ENCODE data around the gene ODAM.
"Not testable (repeated sequence)": the region's sequence is repeated elsewhere in the genome, so short reads cannot be mapped to it uniquely, and the experiment has no call there.

Gene ODAM, protein sequence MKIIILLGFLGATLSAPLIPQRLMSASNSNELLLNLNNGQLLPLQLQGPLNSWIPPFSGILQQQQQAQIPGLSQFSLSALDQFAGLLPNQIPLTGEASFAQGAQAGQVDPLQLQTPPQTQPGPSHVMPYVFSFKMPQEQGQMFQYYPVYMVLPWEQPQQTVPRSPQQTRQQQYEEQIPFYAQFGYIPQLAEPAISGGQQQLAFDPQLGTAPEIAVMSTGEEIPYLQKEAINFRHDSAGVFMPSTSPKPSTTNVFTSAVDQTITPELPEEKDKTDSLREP

DNA sequence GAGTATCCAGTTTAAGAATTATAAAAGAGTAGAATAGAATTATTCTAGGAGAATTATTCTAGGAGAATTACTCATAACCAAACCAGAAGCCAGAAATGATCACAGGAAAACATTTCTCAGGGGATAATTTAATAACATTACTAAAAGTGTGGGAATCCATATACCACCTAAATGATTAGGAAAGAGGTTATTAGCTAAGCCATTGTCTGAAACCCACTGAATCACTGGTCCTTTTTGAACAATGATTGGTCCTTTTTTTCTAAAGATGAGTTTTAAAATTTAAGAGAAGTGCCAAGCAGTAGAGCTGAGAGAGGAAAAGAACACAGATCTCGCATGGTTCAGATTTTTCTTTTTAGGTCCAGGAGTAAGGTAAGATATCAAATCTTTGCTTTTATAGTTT is at the start of gene ODAM:
TSS of gene ODAM (plus strand) at position 301 of the 400 bp plus-strand sequence. CDS start 819 bp downstream, outside the sequence.
- no peak for DNase-seq

DNA sequence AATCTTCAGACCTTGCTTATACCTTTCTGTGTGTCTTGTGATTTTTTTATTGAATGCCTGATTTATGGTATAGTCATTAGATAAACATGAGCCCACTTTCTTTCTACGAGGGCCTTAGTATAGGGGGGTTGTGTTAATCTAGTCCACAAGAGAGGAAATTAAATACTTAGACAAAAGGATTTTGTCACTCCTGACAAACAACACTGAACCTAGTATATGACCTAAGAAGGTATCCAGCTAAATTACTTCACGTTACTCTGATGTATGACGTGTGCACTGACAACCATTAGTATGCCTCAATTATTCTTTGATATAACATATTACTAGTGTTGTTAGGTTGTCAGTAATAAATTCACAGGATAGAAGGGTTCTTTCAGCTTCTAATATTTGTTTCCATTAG is 44.3 kb upstream of the ODAM start:
- no peak for DNase-seq

DNA sequence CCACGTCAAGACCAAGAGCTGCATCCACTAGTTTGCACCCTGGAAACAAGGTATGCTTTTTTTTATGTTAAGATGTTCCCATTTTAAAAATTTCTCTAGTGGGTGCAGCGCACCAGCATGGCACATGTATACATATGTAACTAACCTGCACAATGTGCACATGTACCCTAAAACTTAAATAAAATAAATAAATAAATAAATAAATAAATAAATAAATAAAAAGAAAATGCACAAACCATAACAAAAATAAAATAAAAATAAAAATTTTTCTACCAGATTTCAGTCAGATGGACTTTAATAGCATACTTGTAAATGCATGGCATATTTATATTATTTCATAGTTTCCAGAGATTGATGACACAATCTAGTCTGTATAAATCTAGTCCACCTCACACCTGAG is 43.4 kb upstream of the ODAM start:
- DNase-seq, result no peak

DNA sequence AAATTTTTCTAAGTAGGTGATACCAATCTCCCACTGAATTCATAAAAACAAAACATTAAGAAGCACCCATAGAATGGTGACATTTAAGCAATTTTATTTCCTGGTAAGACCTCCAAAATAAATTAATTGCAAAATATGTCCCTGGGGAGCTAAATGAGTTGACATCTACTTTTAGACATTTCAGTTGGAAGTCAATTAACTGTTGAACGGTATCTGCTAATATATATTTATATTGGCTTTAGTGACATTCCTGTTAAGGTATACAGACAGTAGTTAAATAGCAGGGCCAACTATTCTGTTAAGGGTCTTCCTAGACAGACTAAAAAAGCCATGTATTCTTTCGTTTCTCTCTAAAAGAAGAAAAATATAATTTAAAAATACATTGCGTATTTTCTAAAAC is 41.6 kb upstream of the ODAM start, which contains the start of gene PRR27:
TSS of gene PRR27 (plus strand) at position 301 of the 400 bp plus-strand sequence. CDS start 139 bp downstream, outside the sequence.
- DNase-seq, result no peak

DNA sequence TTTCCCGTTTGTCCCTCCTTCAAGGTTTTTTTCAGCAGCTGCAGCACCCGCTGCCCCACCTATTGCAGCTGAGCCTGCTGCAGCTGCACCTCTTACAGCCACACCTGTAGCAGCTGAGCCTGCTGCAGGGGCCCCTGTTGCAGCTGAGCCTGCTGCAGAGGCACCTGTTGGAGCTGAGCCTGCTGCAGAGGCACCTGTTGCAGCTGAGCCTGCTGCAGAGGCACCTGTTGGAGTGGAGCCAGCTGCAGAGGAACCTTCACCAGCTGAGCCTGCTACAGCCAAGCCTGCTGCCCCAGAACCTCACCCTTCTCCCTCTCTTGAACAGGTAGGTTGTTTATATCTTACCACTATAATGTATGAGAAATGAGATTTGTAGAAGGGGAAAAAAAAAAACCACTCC is 36.9 kb upstream of the ODAM start:
- no peak for DNase-seq

DNA sequence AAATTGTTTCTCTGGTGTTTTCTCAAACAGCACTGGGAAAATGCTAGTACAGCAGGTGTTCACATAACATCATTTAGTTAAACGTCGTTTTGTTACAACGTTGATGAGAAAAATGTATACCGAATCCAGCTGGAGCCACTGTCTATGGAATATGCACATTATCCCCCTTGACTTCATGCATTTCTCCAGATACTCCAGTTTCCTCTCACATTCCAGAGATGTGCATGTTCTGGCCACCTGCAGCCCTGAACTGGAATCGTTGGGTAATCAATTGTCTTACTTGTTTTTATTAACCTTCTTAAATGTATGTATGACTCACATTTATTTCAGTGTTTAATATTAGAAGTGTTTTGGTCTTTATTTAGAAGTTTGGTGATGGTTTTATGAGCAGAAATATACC is 18.4 kb upstream of the ODAM start:
- no peak for DNase-seq

DNA sequence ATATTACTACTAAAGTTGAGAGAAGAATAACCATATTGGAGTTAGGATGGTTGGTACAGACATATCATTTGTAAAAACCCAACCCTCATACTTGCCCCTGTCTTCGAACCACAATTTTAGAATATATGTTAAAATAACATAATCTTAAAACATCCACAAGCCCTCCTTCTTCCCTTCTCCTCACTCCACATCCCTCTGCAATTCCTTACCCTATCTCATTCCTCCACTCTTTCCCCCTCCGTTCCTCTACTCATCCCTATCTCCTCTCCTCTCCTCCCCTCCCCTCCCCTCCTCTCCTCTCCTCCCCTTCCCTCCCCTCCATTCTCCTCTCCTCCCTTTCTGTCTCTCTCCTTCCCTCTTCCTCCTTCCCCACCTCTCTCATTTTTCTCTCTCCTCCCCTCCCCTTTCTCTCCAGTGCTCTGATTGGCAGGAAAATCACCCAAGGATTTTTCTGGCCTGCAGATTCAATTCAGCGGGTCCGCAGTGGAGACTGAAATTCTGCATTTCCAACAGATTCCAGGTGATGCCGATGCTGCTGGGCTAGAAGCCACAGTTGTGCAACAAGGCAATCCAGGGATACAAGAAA is 17.4 kb upstream of the ODAM start:
- no peak for DNase-seq

DNA sequence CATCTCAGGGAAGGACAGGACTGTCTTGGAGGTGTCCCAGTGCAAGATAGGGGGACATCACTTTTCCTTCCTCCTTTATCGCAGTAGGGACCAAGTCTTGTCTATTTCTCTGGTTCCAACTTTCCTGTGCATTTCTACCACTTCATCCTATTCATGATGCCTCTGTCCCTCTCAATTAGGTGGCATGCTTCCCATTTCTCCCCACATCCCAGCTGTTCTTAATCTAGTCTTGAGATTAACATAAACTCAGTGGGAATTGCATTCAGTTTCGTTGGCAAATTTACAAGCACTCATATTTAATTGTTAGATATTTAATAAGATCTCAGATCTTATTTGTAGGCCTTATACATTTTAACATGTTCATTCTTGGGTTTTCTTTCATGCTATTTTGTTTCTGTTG is 15.7 kb upstream of the ODAM start:
- no peak for DNase-seq

DNA sequence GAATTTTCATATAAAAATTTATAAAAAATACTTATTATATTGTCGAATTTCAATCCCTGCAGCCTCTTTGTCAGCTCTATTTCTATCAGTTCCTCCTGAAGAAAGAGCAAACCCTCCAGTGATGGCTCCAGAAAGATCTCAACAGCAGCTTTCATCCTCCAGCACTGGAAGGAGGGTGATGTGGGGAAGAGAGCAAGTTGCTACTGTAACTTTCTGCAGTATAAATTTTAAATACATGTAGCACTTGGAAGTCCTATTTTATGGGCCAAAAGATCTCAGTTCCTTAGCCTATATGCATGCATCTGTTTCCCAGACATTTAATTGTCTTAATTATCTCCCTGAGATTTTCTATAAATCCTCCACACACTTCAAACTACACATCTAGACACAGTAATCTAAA is 13.7 kb upstream of the ODAM start:
- DNase-seq, result no peak

DNA sequence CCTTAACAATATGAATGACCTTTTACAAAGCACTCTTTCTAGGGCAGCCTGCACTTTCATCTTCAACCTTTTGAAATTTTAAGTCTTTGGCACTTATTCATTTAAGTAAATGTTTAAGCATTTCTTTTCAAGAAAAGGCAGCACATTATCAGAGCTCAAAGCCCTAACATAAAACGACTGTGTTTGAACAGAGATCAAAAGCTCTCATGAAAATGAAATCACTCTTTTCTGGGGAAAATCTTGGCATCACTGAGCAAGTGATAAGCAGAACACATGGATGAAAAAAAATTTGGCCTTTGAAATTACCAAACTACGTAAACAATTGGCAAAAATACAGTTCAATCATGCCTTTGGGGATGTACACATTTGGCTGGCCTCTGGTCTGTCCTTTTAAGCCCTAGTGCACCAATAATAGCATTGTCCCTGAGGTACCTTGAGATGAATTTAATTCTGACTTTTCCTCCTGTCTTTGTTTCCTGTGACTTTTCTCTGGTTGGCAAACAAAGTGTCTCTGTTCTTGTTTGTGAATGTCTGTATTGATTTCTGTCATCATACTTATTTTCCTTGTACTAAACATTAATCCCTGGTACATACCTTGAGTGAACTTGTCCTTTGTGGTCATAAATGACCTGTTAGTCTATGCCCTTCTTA is 12.9 kb upstream of the ODAM start:
- no peak for DNase-seq

DNA sequence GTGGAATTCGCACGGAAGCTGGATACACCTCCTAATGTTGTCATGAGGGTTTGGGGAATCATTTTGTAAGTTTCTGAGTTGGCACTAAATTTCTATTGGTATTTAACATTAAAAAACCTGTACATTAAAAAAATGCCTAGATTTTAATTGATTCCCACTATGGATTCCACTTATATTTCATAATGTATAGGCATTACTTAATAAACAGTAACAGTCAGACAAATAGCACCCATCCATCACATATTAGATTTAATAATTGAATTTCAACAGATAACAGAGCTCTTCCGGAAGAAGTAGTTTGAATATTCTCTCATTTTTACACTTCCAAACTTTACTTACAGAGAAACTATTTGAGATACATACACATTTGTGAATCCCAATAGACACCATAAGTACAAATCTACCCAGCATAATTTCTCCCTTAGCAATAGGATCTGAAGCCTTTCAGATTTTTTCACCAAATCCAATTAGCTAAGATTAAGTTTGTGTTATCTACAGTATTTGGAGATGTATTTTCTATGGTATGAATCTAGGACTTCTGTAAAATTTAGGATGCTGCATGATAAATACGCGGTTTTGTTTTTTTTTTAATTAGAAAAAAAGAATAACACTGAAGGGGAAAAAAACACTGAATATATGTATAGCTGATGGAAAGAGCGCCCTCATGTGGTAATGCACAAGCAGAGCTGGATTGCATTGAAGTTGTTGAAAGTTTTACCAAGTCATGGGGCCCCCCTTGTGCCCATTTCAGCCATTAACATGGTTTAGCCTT is 12.2 kb upstream of the ODAM start:
- peak; percentile 2 for DNase-seq

DNA sequence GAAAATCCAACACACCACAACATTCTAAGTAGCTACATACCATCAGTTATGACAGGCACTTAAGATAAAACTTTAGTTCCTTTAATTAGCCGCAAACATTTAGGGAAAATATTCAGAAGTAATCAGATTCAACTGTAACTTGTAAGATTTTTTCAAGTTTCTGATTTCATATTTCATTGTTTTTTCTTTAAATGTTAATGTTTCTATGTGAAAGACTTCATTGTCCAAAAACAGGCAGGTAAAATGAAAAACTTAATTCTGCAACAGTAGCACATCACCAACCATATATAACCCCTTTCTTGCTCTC is 11.6 kb upstream of the ODAM start:
- DNase-seq, result no peak

DNA sequence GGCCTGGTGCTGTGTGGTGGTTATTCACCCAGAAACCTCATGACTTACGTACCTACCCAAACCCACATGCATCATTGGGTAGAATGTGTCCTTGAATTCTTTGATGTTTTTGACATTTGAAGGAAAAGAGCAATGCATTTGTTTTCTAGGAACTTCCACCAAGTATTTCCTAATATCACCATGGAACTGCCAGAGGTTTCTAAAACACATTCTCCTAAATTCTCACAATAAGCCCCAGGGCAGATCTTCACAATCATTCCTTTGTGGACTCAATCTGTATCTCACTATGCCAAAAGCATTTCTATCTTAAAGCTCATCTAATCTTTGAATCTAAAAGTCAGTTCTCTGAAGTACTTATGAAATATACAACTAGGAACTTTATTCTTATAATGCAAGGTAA is 8.3 kb upstream of the ODAM start:
- DNase-seq, result no peak

DNA sequence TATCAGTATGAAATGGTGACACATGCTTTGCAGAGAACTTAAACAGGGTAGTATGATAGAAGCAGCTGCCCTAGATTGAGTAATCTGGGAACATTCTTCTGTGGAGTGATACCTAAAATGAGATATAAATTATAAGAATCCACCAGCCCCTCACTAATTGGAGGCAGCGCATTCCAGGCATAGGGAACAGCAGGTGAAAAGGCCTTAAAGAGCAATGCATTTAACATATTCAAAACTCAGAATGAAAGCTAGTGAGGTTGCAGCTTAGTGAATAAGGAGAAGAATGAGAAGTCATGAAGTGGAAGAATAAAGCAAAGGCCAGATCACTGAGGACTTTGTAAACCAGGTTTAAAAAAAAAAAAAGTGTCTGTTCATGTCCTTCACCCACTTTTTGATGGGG is 4.9 kb upstream of the ODAM start:
- DNase-seq, result no peak

DNA sequence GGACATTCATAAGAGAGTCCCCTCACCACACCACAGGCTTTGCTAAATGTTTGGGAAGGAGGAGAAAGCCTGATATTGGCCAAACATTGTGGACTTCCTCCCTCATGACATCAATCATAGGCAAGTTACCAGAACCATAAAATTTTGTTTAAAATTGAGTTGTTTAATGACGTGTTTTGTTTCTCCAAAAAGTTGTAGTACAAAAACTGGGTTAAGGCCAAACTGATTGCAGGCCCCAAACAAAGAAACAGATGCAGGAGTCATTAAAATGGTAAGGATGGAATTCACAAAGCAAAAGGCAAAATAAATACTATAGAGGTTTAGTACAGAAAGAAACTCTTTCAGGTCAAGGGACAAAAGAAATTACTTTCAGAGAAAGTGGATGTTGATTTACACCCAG is 3.9 kb upstream of the ODAM start:
- no peak for DNase-seq

DNA sequence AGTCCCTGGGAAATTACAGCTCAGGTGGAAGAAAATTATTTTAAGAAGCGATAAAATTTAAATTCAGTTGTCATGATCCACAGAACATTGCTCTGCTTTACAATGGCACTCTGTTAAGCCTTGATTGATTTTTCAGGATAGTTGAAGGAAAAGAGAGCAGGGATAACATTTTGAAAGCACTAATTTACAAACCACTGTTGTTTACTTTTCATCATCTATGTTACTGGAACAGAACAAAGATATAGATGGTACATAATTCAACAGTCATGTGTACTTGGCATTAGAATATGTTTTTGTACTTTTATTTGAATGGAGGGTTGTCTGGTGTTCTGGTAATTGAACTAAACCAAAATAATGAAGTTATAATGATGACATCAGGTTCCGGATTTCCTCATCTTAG is 2.6 kb upstream of the ODAM start:
- no peak for DNase-seq

DNA sequence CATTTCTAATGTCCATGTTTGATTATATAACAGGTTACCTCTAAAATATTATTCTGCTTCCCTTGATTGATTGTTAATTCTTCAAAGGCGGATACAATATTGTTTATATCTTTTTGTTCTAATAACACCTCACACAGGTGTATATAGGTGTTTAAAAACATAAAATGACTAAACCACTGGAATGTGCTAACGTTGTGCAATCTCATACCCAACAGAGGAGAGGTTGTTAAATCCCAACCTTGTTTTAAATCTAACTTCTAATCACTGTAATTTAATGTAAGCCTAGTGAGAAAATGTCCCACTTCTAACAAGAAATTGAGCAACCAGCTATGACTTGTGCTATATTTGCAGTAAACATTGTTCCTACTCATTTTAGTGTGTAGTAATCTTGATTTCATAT is 1.3 kb downstream of the ODAM start:
- DNase-seq, result no peak

DNA sequence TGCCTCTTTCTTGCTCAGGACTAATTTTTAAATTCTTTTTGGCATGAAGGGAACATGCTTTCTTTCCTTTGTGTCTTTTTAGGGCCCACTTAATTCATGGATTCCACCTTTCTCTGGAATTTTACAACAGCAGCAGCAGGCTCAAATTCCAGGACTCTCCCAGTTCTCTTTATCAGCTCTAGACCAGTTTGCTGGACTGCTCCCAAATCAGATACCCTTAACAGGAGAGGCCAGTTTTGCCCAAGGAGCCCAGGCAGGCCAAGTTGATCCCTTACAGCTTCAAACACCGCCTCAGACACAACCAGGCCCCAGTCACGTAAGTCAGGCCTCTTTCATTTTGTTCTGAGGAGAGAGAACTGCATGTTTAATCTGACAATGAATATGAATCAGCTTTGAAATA is 2.3 kb downstream of the ODAM start:
- no peak for DNase-seq

DNA sequence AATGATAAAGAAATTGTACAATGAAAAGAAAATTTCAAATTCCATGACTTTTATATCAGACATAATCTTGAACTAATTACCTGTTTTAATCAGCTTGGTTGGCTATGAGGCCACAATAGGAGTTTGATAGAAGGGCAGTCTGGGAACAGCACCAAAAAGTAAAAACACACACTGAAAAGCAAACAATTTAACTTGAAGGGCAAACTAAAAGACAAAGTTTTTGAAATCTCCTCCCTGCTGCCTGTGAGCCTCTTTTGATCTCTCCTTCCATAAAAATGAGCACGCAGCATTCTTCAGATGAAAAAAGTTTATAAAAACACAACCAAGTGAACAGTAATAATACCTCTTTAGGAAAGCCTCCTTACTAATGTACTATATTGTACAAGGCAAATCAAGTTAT is 8.1 kb downstream of the ODAM start:
- DNase-seq, result no peak

DNA sequence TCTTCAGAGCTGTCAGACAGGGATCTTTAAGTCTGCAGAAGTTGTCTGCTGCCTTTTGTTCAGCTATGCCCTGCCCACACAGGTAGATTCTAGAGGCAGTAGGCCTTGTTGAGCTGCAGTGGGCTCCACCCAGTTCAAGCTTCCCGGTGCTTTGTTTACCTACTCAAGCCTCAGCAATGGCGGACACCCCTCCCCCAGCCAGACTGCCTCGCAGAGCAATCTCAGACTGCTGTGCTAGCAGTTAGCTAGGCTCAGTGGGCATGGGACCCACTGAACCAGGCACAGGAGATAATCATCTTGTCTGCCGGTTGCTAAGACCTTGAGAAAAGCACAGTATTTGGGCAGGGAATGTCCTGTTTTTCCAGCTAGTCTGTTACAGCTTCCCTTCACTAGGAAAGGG is 17.2 kb downstream of the ODAM start:
- DNase-seq, result not testable (repeated sequence)

DNA sequence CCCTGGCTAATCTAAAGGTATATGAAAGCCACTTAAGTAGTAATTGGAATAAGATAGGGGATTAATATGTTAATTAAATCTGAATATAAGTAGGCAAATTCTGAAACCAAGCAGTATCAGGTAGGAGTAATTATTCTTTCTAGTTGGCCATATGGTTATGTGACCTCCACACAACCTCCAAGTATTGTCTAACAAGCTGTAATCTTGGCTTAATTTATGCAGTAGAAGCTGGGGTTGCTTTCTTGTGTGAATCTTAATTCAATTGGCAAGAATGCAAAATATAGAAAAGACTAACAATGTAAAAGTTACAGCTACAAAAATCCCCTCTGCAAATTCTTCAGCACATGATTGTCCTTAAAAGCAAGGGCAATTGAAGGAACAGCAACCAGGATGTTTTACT is 20.6 kb downstream of the ODAM start:
- not testable (repeated sequence) for DNase-seq

DNA sequence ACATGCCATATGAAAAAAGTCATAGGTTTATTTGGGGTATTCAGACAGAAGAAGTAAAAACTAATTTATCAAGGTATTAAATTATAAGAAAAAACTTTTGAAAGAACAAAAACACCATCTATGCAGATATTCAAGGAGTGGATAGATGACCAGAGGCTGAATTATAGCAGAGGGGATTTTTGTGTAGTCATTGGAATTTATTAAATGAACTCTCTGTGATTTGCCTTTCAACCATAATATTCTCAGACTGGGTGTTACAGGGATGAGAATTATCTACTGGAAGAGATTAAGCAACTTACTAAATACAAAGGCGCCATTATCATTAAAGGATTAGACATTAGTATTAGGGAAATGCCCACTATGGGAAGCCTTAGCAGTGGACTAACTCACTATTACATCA is 21.0 kb downstream of the ODAM start:
- DNase-seq, result not testable (repeated sequence)

DNA sequence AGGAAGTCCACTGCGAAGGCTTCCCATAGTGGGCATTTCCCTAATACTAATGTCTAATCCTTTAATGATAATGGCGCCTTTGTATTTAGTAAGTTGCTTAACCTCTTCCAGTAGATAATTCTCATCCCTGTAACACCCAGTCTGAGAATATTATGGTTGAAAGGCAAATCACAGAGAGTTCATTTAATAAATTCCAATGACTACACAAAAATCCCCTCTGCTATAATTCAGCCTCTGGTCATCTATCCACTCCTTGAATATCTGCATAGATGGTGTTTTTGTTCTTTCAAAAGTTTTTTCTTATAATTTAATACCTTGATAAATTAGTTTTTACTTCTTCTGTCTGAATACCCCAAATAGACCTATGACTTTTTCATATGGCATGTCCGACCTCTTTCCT is 25.9 kb downstream of the ODAM start:
- DNase-seq, result not testable (repeated sequence)

DNA sequence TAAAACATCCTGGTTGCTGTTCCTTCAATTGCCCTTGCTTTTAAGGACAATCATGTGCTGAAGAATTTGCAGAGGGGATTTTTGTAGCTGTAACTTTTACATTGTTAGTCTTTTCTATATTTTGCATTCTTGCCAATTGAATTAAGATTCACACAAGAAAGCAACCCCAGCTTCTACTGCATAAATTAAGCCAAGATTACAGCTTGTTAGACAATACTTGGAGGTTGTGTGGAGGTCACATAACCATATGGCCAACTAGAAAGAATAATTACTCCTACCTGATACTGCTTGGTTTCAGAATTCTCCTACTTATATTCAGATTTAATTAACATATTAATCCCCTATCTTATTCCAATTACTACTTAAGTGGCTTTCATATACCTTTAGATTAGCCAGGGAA is 26.3 kb downstream of the ODAM start:
- not testable (repeated sequence) for DNase-seq

Data from NCI-H1092 (cell line).